ENCODE data around the gene PTGIR.
A peak's percentile ranks its signal among the peaks of the same experiment; 100 is the strongest.

PTGIR gene

GRCh38 chr19:46605356-46605821 lies 19.5 kb downstream of the PTGIR start:
- peak; percentile 76 for DNase-seq (ENCODE audit: low spot score)
- Histone ChIP-seq H3K4me3 (peak overlapping the region; percentile 58), H3K27ac (peak overlapping the region; percentile 98 to 99)
- TF ChIP-seq CTCF (IDR thresholded peaks at IDR 0.05): no peak

DNA sequence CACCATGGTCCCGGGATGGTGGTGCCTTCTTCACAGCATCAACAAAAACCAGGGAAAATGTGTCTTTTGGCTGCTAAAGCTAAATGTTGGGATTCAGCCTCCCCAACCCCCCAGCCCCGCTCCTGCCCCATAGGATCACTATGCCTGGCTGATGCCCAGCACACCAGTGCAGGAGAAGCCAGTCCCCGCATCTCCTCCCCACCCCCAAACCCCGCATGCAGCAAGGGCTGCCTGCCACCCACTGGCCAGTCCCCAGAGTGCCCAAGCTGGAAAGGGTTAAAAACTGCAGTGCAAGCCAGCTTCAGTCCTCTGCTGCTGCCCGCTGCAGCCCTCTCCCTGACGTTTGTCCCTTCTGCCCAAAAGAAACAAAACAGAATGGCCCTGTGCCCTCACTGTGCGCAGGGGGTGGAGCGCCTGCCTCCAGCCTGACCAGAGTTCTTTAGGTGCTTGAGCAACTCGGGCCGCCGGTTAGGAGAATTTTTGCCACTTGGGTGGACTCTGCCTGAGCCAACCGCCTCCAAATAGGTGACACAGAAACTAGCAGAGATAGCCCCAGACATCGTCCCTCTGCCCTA lies 20.0 kb downstream of the PTGIR start:
- H3K27ac ChIP-seq: peak overlapping the region; percentile 98 to 99
- H3K4me3 ChIP-seq: peak overlapping the region; percentile 58
- peak; percentile 91 for DNase-seq (ENCODE audit: low spot score)
- TF ChIP-seq CTCF (IDR thresholded peaks at IDR 0.05): no peak

DNA sequence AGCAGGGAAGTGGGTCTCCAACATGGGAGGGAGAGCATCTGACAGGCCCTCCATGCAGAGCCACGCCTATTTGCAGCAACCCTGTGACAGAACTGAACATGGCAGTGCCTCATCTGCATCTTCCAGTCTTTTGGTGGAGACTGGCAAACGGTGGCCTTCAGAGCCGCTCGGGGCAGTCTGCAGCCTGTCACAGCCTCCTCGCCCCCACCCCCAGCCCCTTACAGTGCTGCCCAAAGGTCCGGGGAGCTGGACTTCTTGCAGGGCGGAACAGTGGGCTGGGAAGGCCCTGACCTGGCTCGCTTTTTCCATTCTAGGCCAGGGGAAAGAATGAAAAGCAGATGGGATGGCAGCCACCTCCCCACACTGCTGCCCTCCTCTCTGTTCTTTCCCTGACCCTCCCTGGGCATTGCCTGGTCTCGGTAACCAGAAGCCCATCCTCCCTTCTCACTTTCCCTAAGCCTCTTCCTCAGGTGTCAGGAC lies 21.1 kb downstream of the PTGIR start:
- DNase-seq (ENCODE audit: low spot score): peak; percentile 73
- TF ChIP-seq CTCF (IDR thresholded peaks at IDR 0.05): no peak
- peak overlapping the region; percentile 99 for H3K4me3 ChIP-seq
- peak overlapping the region; percentile 98 to 99 for H3K27ac ChIP-seq

- no peak for DNase-seq (ENCODE audit: low spot score)
- peak overlapping the region; percentile 98 to 99 for H3K27ac ChIP-seq
- peak overlapping the region; percentile 99 for H3K4me3 ChIP-seq
- TF ChIP-seq CTCF (IDR thresholded peaks at IDR 0.05): no peak
Observed at GRCh38 chr19:46603195-46603637, 21.7 kb downstream of the PTGIR start.

DNA sequence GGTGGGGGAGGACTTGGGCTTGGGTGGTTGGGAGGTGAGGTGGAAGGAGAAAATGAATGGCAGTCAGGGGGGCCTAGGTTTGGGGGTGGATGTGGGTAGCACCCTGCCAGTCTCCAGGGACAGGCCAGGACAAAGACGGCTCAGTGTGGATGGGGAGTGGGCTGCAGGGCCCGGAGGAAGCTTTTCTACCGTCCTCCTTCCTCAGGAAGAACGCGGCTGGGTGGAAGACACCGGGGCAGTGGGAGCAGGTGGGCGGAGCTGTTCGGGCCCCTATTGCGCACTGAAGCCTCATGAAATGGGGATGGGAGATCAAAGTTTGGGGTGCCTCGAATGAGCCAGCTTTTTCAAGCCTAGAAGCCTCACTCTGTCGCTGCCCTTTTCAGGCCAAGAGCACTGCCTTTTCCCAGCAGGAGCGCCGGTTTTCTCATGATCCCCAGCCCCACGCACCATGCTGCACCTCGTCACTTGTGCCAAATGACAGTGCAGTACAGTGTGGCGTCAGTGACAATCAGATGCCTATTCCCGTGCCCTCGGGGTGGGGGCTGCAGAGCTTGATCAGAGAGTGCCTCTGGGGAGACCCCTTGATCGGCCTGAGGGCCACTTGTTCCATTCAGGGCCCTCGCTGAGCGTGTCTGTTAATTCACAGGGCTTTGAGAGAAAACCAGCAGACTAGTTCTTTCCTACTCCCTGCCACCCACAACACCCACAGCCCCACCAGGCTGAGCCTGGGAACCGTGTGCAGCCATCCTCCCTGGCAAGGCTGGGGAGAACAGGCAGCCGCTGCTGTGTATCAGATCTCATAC lies 22.3 kb downstream of the PTGIR start:
- peak overlapping the region; percentile 99 for H3K4me3 ChIP-seq
- H3K27ac ChIP-seq: peak overlapping the region; percentile 98 to 99
- DNase-seq (ENCODE audit: low spot score): peak; percentile 79
- no peak for TF ChIP-seq CTCF (IDR thresholded peaks at IDR 0.05)

DNA sequence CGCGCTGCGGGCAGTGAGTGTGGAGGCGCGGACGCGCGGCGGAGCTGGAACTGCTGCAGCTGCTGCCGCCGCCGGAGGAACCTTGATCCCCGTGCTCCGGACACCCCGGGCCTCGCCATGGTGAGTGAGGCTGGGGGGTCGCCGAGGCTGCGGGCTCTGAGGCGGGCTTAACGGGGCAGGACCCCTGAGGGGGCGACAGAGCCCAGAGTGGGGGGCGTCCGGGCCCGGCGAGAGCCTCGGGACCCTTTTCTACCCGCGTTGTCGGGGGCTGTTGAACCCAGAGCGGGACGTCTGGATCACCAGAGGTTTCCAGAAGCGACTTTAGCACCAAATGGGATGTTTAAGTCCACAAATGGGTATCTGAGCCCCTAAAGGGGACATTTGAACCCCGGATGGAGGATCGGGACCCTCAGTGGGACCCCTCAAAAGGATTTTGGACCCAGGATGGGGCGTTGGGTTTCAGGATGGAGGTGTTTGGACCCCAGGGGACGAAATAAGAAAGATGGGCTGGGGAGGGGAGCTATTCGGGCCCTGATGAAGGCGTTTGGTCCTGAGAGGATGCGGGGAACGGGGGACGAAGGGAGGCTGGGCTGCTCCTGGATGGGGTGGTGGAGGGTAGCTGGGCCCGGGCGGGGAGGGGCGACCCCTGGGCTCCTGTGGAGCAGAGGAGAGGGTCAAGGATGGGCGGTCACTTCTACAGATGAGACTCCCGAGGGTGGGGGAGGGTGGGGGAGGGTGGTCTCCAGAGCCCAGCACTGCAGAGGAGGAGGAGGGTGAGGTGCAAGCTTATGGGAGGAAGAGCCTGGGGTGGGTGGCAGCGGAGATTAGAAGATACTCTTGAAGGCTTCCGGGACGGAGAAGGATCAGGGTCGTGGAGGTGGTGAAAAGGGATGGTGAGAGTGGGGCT lies 23.3 kb downstream of the PTGIR start, which contains the start of gene CALM3:
Gene CALM3 (plus strand): TSS at position 13 of the 907 bp plus-strand sequence. CDS start 105 bp downstream, at position 118.
- H3K4me3 ChIP-seq: peak within 1 kb of the TSS; percentile 99
- peak within 1 kb of the TSS; percentile 98 to 99 for H3K27ac ChIP-seq
- TF ChIP-seq CTCF (IDR thresholded peaks at IDR 0.05): no peak
- peak; percentile 78 for DNase-seq (ENCODE audit: low spot score)
